ENCODE measurements around the gene TMPRSS15.
"Not testable (repeated sequence)": the region's sequence is repeated elsewhere in the genome, so short reads cannot be mapped to it uniquely, and the experiment has no call there.

Gene TMPRSS15

DNA sequence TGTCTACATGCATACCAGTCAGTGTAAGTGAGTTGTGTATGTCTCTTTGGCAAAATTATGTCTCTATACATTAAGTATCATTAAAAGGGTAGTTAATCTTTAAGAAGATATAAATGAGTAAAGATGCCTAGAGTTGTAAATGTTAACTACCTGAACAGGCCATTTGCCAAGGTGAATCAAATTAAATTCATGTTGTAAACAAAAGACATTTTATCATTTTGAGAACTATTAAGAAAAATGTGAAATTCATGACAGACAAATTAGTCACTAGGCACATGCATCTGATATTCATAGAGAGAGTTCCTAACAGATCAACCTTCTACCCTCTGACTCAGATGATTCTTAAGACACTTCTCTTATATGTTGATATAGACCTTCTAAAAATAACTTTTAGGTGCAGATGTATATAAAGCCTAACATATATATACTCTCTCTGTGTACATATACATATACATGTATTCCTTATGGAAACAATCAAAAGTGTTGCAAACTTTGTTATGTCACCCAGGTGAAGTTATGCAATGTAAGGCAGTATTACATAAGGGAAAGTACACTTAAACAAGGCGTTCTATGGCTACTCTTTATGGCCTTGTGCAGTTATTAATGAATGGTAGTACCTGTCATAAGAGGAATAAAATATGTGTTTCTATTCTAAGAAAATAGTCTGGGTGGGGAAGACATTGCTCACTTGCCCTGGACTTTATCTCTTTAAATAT lies at the start of gene TMPRSS15:
Gene TMPRSS15 (minus strand): TSS at position 51 of the 716 bp plus-strand sequence. CDS start 163 bp downstream, outside the sequence.
- DNase-seq: no peak

DNA sequence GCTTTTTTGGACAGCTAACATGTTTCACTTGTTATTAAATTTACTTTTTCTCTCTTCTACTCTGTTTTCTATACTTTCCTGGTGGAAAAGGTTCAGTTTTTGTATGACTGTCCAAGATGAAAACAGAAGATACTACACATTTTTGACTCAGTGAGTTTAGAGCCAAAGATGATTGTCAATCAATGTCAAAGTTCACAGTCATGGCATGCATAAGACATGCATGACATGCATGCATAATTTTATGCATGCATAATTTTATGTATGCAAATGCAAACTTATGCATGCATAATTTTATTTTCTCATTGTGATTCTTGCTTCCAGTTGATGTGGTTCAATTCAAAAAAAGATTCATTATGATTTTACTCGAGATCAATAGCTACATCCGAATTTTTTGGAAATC lies 48.1 kb upstream of the TMPRSS15 start:
- DNase-seq: no peak

DNA sequence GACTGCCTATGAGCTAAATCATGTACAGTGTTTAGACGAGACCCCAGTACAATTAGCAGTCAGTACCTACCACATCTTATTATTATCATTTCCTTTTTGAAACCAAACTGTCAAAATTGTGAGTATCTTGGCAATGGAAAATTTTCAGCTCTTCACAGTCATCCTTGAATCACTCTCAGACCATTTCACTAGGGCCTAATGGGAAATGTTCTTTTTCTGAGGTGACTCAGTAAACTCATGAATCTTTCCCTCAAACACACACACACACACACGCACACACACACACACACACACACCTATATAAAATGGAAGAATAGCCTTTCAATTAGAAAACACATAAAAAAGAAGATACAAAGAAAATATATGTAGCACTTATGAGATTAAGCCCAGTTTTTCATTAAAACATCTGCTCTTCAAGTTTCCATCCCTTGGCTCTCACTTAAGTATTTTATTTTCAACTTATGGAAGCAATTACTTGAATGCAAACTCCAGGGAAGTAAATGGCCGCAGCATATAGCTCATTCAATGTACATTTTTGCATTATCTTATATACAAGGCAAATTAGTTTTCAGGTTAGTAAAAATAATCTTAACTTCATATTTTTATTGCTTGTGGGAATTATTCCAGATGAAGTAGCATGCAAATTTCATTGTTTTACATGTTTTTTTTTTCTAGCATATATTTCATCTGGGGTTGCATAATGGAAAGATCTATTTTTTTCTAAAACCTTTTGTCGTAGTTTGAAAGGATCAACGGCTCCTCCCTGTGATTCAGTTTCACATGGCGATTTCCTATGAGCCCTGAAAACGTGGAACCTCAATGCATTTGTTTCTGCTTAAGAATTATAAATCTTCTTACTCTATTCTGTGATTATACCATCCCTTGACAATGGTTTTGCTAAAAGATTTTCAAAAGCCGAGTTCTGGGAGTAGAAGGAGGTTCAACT lies 46.3 kb upstream of the TMPRSS15 start:
- no peak for DNase-seq

DNA sequence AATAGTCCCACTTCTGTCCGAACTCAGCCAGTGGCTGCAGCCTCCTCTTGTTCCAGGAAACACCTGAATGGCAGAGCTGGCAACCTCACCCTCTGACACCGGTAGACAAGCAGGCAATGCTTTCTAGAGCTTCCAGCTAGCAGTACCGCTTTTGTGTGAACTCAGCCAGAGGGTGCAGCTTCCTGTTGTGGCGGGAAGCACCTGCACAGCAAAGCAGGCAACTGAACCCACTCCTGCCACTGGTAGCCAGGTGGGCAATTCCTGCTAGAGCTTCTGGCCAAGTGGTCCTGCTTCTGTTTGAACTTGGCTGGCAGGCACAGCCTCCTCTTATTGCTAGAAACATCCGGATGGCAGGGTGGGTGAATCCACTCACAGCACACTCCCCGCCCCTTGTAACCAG lies 40.1 kb upstream of the TMPRSS15 start:
- peak; percentile 48 for DNase-seq

DNA sequence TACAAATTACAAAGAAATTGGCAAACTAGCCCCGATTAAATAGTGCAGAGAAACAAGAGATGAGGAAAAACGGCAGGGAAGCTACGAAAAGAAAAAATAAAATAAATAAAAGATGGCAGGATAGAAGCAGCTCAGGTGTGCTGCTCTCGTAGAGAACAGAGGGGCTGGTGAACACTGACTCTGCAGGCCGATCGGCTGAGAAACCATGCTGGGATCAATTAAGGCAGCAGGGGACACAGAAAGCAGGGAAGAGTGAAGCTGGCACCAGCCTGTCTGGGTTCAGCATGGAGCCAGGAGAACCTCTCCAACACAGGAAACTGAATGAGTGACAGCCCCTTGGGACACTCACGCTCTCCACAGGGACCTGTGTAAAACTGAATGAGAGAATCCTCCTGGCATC lies 39.5 kb upstream of the TMPRSS15 start:
- DNase-seq: no peak

DNA sequence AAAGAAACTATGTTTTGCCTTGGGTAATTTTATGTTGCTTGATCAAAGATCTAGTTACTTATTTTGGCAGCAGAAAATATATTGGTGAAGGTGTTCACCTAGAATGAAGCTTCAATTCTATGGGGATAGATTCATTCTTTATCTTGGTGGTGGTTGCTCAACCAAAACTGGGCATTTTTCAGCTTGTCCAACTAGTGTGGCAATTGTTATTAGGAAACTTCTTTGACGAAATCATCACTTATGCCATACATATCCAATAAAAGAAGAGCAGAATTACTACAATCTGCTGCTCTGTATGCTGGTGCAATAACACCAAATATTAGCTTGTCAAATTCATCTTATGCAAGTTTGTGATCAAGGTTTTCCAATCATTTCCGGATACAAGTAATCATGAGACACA lies 26.8 kb upstream of the TMPRSS15 start:
- DNase-seq: no peak

DNA sequence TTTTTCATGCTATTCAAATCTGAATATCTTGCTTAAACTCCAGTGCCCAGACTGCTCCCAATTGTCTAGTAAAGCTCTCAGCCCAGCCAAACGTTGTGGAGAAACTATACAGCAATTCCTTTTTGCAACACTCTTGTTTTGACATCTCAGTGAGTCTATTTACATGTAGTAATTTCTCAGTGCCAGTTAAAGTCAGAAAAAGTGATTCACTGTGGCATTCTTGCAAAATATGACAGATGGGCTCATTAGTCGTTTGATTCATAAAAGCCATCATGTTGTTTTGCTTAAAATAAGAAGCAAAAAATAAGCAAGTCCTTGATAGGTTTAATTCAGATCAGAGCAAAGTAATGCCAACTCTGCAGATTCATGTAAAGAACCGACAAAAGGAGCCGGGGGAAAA lies 20.7 kb upstream of the TMPRSS15 start:
- no peak for DNase-seq

DNA sequence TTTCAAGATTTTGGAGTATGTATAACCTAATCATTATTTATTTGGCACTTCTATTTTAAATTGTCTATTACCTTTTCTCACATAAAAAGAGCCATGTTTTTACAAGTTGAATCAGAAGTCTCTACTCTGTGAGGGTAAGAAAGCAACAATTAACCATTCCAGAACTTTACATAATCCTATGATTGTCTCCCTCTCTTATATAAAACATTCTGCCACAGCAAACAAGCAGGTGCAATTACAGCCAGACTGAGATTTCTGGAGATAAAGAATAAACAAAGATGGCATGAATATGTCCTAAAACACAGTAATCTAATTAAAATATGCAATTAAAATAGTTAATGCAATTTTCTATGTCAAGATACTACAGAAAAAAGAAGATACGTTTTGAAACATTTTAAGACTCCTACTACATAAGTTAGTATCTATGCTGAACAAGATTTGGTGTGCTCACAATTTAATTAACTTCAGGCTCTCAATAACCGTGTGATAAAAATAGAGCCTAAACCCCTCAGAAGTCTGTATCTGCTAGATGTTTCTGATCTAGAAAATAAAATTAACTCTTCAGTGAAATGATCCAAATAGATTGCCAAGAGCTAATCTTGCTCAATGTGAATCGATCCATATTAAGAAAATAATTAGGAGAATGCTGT lies 13.7 kb upstream of the TMPRSS15 start:
- DNase-seq: no peak

DNA sequence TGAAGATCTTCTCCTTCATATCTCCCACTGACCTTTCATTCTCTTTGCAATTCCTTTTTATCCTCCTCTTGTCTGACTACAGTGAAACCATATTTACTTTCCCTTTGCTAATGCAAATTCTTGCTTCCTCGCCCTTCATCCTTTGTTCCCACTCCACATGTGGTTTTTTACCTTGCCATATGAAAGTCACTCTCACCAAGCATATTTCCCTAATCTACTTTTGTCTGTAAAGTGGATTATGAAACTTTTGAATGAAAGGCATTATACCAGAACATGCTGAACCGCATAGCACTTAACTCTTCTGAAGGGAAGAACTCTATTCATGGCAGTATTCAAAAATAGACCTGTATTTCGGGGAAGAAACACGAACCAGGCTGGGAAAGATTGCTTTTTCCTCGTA lies 8.0 kb upstream of the TMPRSS15 start:
- no peak for DNase-seq

DNA sequence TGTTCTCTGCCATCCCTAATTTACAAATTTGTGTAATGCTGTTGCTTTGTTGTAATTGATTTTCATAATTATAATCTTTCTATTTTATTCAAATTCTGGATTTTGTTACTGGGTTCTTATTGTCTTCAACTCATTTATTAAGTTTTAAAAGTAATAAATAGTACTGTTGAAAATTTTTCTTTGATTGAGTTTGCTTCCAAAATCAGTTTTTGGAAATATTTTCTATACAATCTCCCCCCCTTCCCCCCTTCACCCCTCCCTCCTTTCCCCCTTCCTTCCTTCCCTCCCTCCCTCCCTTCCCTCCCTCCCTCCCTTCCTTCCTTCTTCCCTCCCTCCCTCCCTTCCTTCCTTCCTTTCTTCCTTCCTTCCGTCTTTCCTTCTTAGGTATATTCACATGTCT lies 6.0 kb upstream of the TMPRSS15 start:
- no peak for DNase-seq

DNA sequence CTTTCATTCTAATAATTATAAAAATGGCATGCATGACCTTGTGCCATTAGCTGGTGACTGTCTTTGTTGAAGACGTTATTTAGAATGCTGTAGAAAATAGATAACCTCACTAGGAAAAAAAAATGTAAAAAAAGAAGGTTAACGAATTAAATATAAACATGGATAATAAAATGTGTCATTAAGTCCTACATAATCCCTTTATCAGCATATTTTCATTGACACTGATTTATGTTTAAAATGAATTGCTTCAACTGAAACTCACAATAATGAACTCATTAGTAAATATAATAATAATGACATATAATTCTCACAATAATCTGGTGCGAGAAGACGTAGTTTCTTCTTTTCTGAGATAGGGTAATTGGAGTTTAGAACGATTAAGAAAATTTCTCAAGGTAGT lies 4.7 kb downstream of the TMPRSS15 start:
- DNase-seq: no peak

DNA sequence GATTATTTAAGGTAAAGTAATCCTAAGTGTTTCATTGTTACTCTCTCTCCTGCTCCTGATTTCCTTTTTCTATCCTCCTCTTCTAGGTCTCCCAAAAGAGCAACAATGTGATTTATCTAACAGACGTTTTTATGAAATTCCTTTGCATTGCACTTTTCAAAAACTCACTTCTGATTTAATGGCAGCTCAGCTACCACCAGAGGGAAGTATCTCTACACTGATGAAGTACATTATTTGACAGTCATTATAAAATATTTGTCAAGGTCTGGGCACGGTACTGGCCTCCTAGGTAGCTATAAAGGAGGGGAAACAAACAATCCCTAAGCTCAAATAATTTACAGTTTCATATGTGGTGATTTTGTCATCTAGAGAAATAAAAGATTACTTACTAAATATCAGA lies 15.6 kb downstream of the TMPRSS15 start:
- DNase-seq: no peak

DNA sequence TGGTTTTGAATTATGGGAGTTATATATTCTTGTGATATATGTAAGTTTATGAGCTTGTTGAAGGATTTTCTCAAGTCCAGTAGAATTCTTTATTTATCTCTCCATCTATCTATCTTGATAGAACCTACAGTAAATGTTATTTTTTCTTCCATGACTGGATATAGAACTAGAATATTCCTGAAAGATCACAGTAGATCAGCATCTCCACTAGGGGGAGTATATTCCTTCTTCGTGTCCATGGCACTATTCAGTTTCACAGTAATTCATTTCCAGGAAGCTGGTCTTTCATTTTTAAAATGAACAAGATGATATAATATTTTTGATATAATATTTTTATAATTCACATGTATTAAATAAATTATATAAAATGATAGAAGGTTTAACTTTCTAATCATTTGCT lies 18.8 kb downstream of the TMPRSS15 start:
- no peak for DNase-seq

DNA sequence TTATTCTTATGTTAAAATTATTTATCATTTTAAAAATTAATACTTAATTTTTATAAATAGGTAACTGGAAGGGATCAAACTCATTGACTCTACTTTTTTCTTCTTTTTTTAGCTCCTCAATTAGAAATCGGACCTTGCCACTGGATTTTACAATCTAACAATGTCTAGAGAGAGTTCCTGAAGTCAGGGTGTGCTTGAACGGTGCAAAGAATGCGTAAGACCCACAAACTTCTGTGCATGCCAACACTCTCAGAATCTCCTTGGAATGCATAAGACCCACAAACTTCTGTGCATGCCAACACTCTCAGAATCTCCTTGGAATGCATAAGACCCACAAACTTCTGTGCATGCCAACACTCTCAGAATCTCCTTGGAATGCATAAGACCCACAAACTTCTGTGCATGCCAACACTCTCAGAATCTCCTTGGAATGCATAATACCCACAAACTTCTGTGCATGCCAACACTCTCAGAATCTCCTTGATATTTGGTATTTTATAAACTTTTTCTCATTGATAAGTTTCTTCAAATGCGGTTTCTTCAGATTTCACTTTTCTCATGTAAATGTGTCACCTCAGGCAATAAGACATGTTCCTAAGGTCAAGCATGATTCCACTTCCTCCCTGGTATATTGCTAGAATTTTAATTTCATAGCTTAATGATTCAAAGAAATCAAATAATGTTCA lies 20.5 kb downstream of the TMPRSS15 start:
- not testable (repeated sequence) for DNase-seq

DNA sequence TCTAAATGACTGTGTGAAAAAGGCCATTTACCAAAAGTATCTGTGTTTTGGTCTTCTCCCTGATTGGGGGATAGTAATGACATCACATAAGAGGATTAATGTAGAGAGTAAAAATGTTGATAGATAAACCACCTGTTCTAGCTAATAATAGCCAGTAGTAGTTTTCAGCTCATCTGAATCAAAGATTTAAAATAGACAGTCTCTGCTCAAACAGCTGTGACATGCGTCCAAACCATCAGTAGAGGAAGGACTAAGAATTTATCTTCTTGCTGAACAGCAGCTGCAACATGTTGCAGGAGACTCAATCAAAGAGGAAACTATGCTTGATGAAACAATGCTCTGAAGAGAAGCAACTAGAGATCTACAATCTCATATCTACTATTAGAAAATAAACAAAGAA lies 21.4 kb downstream of the TMPRSS15 start:
- DNase-seq: no peak

DNA sequence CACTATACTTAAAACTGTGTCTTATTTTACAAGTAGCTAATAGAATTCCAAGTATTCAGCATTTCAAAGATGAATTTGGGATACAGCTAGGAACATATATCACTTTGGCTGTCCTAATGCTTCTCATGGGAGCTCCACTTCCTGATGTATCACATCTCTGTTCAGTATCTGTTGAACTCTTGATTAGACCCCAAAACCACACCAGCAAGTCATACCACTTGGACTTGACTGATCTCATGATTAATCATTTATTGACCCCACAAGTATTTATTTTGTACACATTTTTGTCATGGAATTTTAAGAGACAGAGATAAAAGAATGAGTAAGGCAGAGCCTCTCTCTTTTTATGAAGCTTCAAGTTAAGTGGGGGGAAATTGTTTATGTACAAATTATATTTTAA lies 30.0 kb downstream of the TMPRSS15 start:
- no peak for DNase-seq

DNA sequence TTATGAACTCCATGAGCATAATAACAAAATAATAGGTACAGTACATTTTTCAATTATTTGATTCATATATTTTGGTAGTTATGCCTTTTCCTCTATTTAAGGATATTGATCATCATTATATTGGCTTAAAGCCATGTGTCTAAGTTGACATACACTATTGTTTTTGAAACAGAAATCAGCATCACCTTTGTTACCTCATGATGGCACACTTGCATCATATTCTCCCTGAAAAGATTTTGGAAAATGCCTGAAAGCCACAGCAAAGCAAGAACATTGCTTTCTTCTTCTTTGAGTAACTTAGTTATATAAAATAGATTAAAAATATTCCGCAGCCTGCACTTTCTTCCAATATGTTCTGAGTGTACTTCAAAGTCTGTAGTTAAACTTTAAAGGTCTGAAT lies 33.3 kb downstream of the TMPRSS15 start:
- no peak for DNase-seq

DNA sequence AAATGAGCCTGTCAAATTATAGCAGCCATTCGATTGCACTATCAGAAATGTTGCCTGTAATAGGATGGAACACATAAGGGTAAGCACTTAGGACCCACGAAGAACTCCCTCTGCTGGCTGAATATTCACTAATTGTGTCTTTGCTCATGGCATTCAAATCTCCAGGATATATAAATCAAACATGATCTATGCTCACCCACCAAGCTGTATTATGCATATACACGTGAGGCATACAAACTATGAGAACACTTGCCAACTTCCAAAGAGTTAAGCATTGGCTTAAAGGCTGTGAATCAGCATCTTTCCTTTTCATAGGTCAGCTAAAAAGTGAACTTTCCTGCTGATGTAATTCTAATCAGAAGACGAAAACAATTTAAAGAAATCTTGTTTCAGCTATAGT lies 34.5 kb downstream of the TMPRSS15 start:
- DNase-seq: no peak

DNA sequence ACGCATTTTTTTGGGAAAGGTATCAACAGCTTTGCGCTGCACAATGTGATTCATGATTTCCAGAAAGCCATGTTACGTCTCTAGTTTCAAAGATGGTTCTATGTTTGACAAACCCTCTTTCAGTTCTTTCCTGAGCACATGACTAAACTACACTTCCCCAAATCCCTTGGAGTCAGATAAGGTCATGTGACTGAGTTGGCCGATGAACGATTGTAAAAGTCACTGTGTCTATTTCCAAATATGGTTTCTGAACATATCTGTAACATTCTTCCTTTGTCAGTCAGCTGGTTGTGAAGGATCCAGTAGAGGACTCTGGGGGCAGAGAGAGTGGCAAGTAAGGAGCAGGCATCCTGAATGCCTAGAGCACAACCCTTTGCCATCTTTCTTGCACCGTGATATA lies 35.4 kb downstream of the TMPRSS15 start:
- no peak for DNase-seq

DNA sequence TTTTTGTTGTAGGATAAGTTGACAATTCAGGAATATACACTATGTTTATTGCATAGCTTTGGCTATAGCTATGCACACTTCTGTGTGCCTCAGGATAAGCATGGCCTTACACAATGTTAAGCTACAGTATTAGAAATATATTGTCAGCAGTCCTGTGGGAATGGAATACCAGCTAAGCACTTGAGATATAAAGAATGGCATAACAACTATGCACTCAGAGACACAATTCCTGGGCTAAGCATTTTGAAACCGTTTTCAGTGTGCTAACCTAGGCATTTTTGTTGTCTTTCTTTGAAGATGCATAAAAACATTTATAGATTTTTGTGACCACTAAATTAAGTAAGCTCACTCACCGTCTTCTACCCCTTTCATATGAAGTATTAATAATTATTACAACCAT lies 46.8 kb downstream of the TMPRSS15 start:
- DNase-seq: no peak

DNA sequence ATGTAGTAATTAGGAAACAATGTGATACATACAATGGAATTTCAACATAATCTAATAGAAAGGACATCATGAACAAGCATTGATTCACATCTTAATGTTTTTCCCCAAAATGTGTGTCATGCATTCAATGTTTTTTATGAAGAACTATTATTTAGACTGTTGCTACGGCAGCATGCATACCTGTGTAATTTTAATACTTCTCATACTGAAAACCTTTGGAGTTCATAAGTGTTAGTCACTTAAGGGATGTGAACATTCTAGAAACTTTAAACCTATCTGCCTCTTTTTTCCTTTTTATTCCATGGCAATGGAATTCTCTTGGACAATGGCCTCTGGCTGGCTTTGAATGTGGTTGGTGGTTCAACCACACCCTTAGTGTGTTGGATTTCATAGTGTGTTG lies 48.6 kb downstream of the TMPRSS15 start:
- DNase-seq: no peak

DNA sequence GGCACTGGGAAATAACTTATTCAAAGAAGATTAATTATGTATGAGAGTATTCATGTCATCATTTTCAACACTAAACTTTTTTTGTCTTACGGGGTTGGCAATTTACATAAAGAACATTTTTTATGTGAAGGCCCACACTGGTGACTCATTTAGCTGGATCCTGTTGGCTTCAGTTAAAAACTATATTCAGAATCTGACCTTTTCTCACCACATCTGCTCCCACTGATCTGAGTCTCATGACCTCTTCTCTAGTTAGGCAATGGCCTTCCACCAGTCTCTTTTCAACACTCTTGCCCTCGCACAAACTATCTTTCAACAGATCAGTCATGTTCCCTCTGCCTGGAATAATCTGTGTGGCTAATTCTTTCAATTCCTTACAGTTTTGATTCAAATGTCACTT lies 53.4 kb downstream of the TMPRSS15 start:
- no peak for DNase-seq

DNA sequence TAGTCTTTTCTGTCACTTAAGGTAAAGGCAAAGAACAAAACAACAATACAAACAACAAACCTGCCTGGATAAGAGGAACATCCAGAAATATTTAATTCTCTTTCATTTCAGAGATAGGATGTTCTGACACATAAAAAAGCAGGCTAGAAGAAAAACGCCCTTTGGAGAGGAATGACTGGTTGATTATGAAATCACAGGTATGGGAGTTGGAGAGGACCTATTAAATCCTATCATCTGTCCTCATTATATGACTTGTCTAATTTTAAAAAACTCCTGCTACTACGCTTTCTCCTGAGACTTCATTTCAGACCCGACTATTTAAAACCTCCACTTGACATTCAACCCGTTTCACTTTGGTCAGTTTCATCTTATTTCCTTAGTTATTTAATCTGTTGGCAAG lies 54.1 kb downstream of the TMPRSS15 start:
- DNase-seq: no peak

Data from femur (tissue), 1 donor.